Fibroblast of the aortic adventitia (primary cell): ENCODE results near the gene PROCA1. TPM values are rescaled to one million over a fixed set of nuclear protein-coding genes. Genes with fewer than 3 reads are reported as not detected.

ENCODE experiments used
- DNase-seq: peaks from one replicate; pipeline ENCODE4 v3.0.0-alpha.2; 2010; ENCODE audit warnings: low read depth
- H3K4me3 ChIP-seq: 2 replicates; pipeline ENCODE4 v1.5.1; 2011; ENCODE audit warnings: low read depth, mild to moderate bottlenecking, control low read depth, low read length, moderate library complexity
- total RNA-seq: library from RNA; depleted of rRNA; stranded (reverse); fragments of >200 nt; gene quantifications from 2 replicates; pipeline ENCODE4 v1.2.3, GENCODE V29; 2012; ENCODE audit warnings: low replicate concordance
- TF ChIP-seq, protein P1 (sequence below): IDR thresholded peaks from 2 replicates; pipeline ENCODE4 v1.5.1; 2011; ENCODE audit warnings: mild to moderate bottlenecking, low read length, control low read depth, inconsistent platforms; ENCODE audit not compliant: insufficient read depth

Gene PROCA1
- total RNA-seq, 1 donor: 1.5 TPM

GRCh38 chr17:28755486-28755885, 43.8 kb upstream of the PROCA1 start:
- H3K4me3 ChIP-seq: no peak overlapping the region
- TF ChIP-seq, protein P1, sequence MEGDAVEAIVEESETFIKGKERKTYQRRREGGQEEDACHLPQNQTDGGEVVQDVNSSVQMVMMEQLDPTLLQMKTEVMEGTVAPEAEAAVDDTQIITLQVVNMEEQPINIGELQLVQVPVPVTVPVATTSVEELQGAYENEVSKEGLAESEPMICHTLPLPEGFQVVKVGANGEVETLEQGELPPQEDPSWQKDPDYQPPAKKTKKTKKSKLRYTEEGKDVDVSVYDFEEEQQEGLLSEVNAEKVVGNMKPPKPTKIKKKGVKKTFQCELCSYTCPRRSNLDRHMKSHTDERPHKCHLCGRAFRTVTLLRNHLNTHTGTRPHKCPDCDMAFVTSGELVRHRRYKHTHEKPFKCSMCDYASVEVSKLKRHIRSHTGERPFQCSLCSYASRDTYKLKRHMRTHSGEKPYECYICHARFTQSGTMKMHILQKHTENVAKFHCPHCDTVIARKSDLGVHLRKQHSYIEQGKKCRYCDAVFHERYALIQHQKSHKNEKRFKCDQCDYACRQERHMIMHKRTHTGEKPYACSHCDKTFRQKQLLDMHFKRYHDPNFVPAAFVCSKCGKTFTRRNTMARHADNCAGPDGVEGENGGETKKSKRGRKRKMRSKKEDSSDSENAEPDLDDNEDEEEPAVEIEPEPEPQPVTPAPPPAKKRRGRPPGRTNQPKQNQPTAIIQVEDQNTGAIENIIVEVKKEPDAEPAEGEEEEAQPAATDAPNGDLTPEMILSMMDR: no peak
- no peak for DNase-seq

- TF ChIP-seq, protein P1: no peak
- no peak overlapping the region for H3K4me3 ChIP-seq
- no peak for DNase-seq
These were observed 40.1 kb upstream of the PROCA1 start for GRCh38 chr17:28751600-28752366.

DNA sequence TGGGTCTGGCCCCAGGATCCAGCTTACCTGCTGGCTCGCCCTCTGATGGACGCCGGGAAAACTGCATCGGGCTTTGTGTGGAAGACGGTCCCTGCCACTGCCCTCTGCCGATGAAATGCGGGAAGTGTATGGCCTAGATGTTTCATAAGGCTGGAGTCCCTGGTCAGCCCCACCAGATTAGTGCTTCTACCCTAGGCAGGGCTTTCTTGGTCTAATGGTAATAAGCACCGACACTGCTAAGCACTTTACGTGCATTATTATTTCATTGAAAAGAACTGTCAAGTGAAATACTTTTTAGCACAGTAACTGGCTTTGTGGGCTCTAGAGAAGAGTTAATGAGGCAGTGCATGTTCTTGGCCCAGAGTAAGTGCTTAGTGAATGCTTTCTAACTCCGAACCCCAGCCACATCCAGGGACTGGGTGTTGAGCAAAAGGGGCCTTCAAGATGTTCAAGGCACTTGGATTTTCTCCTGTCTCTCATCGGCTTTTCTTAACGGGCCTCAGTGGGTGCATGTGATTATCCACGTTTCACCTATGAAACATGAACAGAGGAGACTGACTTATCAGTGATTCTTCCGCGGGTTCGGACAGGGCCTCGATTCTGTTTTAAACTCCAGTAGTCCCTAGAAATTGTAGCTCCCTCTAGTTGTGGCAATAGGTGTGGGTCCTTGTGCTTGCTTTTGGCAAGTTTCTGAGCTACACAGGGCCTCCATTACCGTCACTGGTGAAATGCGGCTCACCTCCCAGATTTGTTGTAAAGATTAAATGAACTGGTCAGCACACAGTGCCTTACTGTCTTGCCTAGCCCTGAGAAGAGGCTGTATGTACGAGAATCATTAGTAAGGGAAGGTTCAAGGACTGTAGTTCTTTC, 38.7 kb upstream of the PROCA1 start:
- TF ChIP-seq, protein P1: peak; percentile 100
- peak; percentile 93 for DNase-seq

DNA sequence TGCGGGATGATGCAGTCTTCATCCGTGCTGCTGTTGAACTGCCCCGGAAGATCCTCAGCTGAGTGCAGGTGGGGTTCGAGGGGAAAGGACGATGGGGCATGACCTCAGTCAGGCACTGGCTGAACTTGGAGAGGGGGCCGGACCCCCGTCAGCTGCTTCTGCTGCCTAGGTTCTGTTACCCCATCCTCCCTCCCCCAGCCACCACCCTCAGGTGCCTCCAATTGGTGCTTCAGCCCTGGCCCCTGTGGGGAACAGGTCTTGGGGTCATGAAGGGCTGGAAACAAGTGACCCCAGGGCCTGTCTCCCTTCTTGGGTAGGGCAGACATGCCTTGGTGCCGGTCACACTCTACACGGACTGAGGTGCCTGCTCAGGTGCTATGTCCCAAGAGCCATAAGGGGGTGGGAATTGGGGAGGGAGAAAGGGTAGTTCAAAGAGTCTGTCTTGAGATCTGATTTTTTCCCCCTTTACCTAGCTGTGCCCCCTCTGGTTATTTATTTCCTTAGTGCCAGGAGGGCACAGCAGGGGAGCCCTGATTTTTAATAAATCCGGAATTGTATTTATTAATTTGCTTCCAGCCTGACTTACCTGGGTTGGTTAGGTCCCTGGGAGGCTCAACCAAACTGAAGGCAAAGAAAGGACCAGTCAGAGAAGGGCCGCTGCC, 38.0 kb upstream of the PROCA1 start:
- no peak overlapping the region for H3K4me3 ChIP-seq
- DNase-seq: no peak
- TF ChIP-seq, protein P1: no peak

More for the DNA sequence above, 38.7 kb upstream of the PROCA1 start:
- no peak overlapping the region for H3K4me3 ChIP-seq

DNA sequence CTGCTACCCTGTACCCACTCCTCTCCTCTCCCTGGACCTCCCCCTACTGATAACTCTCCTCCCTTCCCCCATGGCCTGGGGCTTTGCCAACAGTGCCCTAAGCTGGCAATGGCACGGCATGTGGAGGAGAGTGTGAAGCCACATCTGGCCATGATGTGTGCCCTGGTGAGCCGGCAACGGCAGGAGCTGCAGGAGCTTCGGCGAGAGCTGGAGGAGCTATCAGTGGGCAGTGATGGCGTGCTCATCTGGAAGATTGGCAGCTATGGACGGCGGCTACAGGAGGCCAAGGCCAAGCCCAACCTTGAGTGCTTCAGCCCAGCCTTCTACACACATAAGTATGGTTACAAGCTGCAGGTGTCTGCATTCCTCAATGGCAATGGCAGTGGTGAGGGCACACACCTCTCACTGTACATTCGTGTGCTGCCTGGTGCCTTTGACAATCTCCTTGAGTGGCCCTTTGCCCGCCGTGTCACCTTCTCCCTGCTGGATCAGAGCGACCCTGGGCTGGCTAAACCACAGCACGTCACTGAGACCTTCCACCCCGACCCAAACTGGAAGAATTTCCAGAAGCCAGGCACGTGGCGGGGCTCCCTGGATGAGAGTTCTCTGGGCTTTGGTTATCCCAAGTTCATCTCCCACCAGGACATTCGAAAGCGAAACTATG, 37.3 kb upstream of the PROCA1 start:
- no peak for DNase-seq
- no peak overlapping the region for H3K4me3 ChIP-seq
- TF ChIP-seq, protein P1: no peak
